ENCODE results near the gene ABR.
"Not testable (repeated sequence)": the region's sequence is repeated elsewhere in the genome, so short reads cannot be mapped to it uniquely, and the experiment has no call there.

Gene ABR

DNA sequence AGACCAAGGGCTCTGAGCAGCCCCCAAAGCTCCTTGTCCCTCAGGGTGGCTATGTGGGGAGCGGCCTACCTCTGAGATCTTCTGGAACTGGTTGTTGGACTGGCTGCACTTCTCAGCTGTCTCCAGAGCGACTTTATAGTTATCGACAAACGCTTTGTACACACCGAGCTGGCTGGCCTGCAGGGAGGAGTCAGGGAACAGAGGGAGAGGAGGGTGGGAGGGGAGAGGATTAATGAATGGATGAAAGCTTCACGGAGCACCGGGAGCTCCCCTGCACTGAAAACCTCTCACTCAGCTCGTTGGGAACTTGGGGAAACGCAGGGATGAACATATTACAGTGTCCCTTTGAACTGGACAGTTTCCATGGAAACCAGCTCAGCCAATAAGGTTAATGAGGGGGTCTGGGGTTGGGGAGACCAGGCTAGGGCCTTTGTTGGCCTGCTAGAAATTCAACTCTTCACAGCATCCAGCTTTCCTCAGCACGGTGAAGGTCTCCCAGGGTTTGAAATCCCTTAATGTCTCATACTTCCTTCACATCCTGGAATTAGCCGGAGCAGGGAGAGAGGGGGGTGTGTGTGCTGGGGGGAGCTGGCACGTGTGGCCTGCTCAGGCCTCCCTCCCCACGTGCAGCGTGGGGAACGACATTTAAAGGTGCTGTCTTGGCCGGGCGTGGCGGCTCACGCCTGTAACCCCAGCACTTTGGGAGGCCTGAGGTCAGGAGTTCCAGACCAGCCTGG is 96.2 kb downstream of the ABR start:
- ATAC-seq (ENCODE audit: low read depth) (no peak), DNase-seq (ENCODE audit: low spot score in 2 of 2) (no peak)
- H3K27me3 Mint-ChIP-seq: no peaks in the 10 kb centered on the region
- H3K27ac Mint-ChIP-seq: no peak overlapping the region
- peaks cover 6% of the 10 kb centered on the region for H3K36me3 Mint-ChIP-seq
- H3K4me3 Mint-ChIP-seq: no peak overlapping the region
- H3K4me1 Mint-ChIP-seq: no peaks in the 10 kb centered on the region
- H3K9me3 Mint-ChIP-seq: no peaks in the 10 kb centered on the region

DNA sequence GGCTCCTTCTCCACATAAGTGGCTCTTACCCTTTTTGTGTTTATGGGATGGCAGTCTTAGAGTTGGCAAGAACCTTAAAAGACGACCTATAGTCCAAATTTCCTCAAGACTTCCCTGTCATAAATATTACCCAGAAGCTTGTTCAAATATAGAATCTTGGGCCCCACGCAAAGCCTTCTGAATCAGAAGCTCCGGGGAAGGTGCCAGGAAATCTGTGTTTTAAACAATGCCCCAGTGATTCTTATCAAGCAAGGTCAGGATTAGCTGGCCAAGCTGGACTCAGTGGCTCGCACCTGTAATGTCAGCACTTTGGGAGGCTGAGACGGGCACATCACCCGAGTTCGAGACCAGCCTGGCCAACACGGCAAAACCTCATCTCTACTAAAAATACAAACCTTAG is 97.2 kb downstream of the ABR start:
- ATAC-seq (ENCODE audit: low read depth): no peak
- peaks cover 12% of the 10 kb centered on the region for H3K36me3 Mint-ChIP-seq
- no peaks in the 10 kb centered on the region for H3K9me3 Mint-ChIP-seq
- H3K4me3 Mint-ChIP-seq: no peak overlapping the region
- H3K27me3 Mint-ChIP-seq: no peaks in the 10 kb centered on the region
- H3K27ac Mint-ChIP-seq: no peak overlapping the region
- H3K4me1 Mint-ChIP-seq: no peaks in the 10 kb centered on the region
- no peak for DNase-seq (ENCODE audit: low spot score in 2 of 2)

DNA sequence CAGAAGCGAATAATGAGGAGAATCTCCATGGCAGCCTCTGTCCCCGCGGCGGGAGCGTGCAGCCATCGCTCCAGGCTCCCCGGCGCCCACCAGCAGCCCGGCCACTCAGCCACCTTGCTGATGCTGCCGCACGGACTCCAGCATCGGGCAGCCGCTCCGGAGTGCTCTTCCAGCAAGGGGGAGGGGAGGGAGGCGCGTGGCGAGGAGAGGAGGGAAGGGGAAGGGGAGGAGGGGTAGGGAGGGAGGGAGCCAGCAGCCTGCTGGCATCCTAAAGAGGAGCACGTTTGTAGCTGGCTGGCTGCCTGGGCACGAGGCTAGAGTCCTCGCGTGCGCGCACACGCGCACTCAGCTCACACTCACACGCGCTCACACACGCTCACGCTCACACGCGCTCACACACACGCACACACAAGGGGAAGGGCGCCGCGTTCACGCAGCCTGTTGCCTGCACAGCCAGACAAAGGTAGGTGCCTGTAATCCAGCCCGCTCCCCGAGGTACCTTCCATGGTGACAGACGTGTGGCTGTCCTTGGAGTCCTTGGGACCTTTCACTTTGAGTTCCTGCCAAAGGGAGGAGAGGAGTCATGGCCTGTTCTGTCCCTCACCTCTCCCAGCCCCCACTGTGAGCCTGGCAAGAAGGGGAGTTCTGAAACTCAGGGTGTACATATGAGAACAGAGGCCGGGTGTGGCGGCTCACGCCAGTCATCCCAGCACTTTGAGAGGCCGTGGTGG is 100.8 kb downstream of the ABR start:
- H3K27me3 Mint-ChIP-seq: no peaks in the 10 kb centered on the region
- ATAC-seq (ENCODE audit: low read depth) (no peak), DNase-seq (ENCODE audit: low spot score in 2 of 2) (no peak)
- peaks cover 10% of the 10 kb centered on the region for H3K36me3 Mint-ChIP-seq
- H3K9me3 Mint-ChIP-seq: no peaks in the 10 kb centered on the region
- no peak overlapping the region for H3K27ac Mint-ChIP-seq
- H3K4me1 Mint-ChIP-seq: no peaks in the 10 kb centered on the region
- H3K4me3 Mint-ChIP-seq: no peak overlapping the region

DNA sequence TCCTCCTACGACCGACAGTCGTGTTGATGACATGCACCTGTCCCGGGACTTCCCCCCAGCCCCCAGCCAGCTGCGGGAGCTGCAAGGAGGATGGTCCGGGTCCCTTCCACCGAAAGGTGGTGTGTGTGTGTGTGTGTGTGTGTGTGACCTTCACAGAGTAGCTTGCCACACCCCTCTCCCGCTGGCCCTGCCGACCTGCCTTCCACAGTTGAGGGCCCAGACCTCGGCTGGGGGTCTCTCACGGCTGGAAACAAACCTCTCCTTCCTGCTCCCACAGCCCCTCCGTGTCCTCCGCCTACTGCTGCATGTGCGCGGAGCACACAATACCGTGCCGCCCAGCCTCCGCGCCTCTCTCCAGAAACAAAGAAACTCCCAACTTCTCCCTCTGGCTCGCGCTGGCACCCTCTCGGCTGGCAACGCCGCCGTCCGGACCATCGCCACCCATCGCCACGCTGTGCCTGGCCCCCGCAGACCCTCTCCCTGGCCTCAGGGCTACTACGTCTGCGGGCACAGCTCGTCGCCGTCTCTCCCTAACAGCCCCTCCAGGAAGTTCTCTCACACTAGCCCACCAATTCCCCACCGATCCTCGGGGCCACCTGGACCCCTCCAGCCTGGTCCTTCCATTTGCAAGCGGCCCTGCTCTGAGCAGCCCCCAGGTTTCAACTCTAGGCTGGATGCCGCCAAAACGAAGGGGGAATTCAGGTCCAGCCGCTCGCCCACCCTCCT is 101.6 kb downstream of the ABR start:
- peaks cover 10% of the 10 kb centered on the region for H3K36me3 Mint-ChIP-seq
- no peak overlapping the region for H3K4me3 Mint-ChIP-seq
- H3K9me3 Mint-ChIP-seq: no peaks in the 10 kb centered on the region
- H3K27me3 Mint-ChIP-seq: no peaks in the 10 kb centered on the region
- no peak for DNase-seq (ENCODE audit: low spot score in 2 of 2)
- no peak for ATAC-seq (ENCODE audit: low read depth)
- no peak overlapping the region for H3K27ac Mint-ChIP-seq
- H3K4me1 Mint-ChIP-seq: no peaks in the 10 kb centered on the region

DNA sequence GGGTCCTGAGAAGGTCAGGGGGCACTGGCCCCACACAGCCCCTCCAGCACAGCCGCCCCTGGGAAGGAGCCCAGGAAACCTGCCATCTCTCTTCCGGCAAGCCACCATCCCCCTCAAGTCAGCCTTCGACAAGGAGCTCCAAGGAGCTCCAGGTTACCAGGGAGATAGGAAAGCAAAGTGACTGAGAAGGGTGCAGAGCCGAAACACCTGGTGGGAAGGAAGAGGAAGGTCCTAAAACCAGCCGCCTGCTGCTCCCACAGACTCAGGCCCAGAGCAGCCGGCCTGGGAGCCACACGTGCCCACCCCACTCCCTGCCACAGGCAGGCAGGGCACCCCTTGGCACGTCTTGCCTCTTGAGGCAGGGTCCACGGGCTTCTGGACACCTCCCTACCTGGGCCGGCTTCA is 102.2 kb downstream of the ABR start:
- ATAC-seq (ENCODE audit: low read depth): no peak
- Mint-ChIP-seq H3K9me3 (no peaks in the 10 kb centered on the region), H3K27me3 (no peaks in the 10 kb centered on the region), H3K36me3 (peaks cover 12% of the 10 kb centered on the region), H3K4me1 (no peaks in the 10 kb centered on the region), H3K4me3 (no peak overlapping the region), H3K27ac (no peak overlapping the region)
- no peak for DNase-seq (ENCODE audit: low spot score in 2 of 2)

DNA sequence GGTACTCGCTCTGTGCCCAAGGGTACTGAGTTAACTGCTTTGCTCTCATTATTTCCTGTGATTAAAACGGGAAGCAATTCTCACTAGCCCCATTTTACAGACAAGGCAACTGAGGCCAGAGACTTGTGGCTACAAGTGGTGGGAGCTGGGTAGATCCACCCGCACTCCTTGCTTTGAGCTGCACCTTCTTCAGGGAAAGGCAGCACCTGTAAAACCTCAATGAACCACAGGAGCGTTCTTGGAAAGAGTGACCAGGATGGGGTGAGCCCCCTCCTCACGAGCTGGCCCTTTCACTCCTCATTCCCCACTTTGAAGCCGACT is 102.8 kb downstream of the ABR start:
- Mint-ChIP-seq H3K4me3 (no peak overlapping the region), H3K9me3 (no peaks in the 10 kb centered on the region), H3K4me1 (no peaks in the 10 kb centered on the region), H3K27ac (no peak overlapping the region), H3K36me3 (peaks cover 14% of the 10 kb centered on the region), H3K27me3 (no peaks in the 10 kb centered on the region)
- no peak for DNase-seq (ENCODE audit: low spot score in 2 of 2)
- no peak for ATAC-seq (ENCODE audit: low read depth)

DNA sequence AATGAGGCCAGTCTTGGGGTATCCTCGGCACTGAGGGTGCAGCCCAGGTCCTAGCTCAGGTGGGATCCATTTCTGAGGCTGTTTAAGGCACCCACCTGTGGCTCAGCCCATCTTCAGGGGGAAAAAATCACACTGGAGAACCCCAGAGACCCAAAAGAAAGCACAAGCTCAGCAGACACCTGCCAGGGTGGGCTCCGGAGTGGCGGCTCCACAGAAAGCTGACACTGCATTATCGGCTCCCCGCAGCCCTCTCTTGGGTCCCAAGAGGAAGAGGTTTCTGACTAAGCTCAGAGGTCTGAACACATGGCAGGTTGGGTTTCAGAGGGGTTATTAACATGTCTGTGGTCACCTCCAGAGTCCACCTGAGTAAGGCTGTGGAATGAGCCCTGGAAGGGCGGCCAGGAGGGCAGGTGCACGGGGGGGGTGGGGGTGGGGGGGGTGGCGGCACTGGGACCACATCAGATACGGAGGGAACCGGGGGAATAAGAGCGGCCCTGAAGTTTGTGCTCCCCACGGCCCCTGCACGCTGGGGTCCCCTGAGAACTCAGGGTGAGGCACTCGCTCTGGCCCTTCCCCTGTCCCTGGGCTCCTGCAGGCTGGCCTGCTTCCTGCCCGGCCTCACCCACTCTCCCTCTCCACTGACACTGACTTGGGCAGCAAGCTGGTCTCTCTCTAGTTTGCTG is 103.3 kb downstream of the ABR start:
- H3K27me3 Mint-ChIP-seq: no peaks in the 10 kb centered on the region
- DNase-seq (ENCODE audit: low spot score in 2 of 2) (no peak), ATAC-seq (ENCODE audit: low read depth) (no peak)
- H3K36me3 Mint-ChIP-seq: peaks cover 14% of the 10 kb centered on the region
- H3K4me1 Mint-ChIP-seq: no peaks in the 10 kb centered on the region
- no peak overlapping the region for H3K4me3 Mint-ChIP-seq
- H3K27ac Mint-ChIP-seq: no peak overlapping the region
- H3K9me3 Mint-ChIP-seq: no peaks in the 10 kb centered on the region

DNA sequence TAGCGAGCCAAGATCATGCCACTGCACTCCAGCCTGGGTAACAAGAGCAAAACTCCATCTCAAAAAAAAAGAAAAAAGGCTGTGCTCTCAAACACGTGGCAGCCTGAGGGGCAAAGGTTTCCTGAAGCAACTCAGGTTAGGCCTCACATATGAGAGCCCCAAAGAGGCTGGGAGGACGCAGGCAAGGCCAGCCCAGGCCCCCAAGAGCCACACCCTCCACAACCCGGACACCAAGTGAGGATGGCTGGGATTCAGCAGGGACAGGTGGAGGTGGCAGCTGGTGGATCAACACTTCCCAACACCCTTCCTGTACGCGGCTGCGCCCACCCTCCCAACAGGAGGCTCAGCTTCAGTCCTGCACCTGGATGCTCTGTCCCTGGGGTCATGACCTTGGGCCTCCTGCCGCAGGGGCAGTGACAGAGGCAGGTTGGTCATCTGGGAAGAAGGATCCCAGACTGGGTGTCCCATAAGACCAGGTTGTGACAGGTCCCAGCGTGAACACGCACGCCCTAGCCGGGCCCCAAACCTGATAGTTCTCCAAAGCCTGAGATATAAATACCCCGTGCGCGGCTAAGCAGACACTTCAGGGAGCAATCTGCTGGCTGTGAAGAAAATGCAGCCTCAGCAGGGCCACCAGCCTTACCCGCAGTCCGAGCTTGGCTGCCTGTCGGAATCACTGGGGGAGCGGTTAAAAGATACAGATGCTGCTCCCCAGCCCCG is 104.7 kb downstream of the ABR start:
- no peak overlapping the region for H3K27ac Mint-ChIP-seq
- ATAC-seq (ENCODE audit: low read depth) (no peak), DNase-seq (ENCODE audit: low spot score in 2 of 2) (no peak)
- no peaks in the 10 kb centered on the region for H3K4me1 Mint-ChIP-seq
- H3K4me3 Mint-ChIP-seq: no peak overlapping the region
- no peaks in the 10 kb centered on the region for H3K9me3 Mint-ChIP-seq
- H3K36me3 Mint-ChIP-seq: peaks cover 11% of the 10 kb centered on the region
- H3K27me3 Mint-ChIP-seq: no peaks in the 10 kb centered on the region

DNA sequence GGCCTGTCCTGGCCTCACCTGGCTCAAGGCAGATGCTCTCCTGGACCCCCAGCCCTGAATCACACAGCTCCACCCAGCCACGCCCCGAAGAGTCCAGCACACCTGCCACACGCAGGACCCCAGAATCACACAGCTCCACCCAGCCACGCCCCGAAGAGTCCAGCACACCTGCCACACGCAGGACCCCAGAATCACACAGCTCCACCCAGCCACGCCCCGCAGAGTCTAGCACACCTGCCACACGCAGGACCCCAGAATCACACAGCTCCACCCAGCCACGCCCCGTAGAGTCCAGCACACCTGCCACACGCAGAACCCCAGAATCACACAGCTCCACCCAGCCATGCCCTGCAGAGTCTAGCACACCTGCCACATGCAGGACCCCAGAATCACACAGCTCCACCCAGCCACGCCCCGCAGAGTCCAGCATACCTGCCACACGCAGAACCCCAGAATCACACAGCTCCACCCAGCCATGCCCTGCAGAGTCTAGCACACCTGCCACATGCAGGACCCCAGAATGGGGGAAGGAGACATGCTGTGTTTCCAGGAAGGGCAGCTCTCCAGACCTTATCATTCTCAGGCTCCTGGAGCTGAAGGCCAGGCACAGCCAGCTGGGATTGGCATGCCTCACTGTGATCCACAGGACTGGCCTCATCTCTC is 105.7 kb downstream of the ABR start:
- peaks cover 12% of the 10 kb centered on the region for H3K36me3 Mint-ChIP-seq
- not testable (repeated sequence) for H3K27ac Mint-ChIP-seq

DNA sequence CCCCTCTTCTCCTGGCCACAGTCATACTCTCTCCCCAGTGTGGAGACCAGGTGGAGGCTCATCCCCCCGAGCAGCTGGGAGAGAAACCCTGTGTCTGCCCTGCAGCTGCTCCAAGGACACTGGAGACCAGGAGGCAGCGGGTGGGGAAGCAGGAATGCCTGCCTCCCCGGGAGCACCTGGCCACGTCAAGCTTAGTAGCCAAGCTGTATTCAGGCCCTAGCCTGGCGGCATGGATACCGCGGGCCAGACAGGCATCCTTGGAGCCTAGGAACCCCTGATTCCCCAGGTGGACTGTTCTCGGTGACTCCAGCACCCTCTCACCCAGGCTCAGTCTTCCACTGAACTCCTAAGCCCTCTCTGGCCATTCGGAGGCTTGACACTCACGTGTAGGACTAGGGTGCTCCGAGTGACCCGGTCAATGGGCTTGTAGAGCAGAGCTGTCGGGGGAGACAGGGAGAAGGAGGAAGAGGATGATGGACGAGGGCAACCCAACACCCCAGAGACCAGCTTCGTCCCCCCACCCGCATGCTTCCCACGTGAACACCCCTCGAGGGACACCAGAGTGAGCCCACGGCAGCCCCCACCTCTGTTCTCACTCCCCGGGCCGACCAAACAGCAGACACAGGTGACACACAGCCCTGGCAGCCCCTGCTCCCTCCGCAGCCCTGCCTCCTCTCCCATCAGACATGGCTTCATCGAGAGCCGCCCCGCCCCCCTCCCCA is 106.4 kb downstream of the ABR start:
- no peak overlapping the region for H3K4me3 Mint-ChIP-seq
- H3K36me3 Mint-ChIP-seq: peaks cover 14% of the 10 kb centered on the region
- H3K4me1 Mint-ChIP-seq: no peaks in the 10 kb centered on the region

More for the DNA sequence above, 105.7 kb downstream of the ABR start:
- not testable (repeated sequence) for DNase-seq (ENCODE audit: low spot score in 2 of 2); H3K27me3 Mint-ChIP-seq; ATAC-seq (ENCODE audit: low read depth); H3K4me1 Mint-ChIP-seq; H3K9me3 Mint-ChIP-seq; H3K4me3 Mint-ChIP-seq

DNA sequence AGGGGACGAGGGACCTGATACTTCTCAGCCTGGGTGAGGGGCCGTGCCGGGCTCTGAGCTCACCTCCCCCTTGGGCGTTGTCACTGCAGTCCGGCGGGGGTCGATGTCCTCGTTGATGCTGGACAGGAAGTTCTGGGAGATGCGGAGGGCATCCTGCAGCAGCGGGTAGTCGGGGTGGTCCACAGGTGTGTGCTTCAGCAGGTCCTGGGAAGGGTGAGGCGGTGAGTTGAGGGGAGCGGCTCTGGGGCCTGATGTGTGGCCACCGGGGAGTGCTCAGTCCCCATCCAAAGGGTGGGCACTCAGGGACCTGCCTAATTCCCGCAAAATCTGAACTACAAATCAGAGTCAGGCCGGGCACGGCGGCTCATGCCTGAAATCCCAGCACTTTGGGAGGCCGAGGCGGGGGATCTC is 107.2 kb downstream of the ABR start:
- Mint-ChIP-seq H3K27me3 (no peaks in the 10 kb centered on the region), H3K36me3 (peaks cover 13% of the 10 kb centered on the region), H3K4me3 (no peak overlapping the region), H3K27ac (no peak overlapping the region), H3K4me1 (no peaks in the 10 kb centered on the region), H3K9me3 (no peaks in the 10 kb centered on the region)
- ATAC-seq (ENCODE audit: low read depth) (no peak), DNase-seq (ENCODE audit: low spot score in 2 of 2) (no peak)

More for the DNA sequence above, 106.4 kb downstream of the ABR start:
- no peak for DNase-seq (ENCODE audit: low spot score in 2 of 2)
- Mint-ChIP-seq H3K27me3 (no peaks in the 10 kb centered on the region), H3K27ac (no peak overlapping the region), H3K9me3 (no peaks in the 10 kb centered on the region)
- no peak for ATAC-seq (ENCODE audit: low read depth)

DNA sequence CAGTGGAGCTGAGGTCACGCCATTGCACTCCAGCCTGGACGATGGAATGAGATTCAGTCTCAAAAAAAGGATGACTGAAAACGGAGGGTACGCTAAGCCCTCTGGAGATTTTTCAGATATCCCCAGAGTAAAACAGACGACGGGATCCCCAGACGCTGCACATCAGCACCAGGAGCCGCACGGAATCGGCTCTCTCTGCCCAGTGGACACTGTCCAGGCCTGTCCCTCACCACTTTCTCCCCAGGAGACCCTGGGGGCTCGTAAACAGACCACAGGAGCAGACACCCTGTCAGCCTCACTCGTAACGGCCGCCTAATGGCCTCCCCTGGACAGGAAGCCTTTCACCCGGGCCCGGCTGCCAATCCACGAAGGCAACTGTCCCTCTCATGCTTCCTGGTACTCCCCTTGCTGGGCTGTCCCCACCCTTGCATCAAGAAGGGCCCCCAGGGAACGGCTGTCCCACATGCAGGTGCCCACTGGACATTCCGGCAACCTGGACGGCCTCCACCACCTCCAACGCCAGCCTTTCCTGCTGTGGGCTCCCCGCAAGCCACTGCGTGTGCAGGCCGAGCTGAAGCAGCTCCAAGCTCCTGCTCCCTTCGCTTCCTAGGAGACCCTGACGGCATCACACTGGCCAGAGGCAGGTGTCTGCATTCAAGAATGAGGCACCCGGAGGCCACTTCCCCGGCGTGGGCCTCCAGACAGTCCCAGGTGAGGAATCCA is 108.5 kb downstream of the ABR start:
- Mint-ChIP-seq H3K27ac (no peak overlapping the region), H3K36me3 (peaks cover 21% of the 10 kb centered on the region), H3K9me3 (peaks cover 2% of the 10 kb centered on the region), H3K27me3 (no peaks in the 10 kb centered on the region), H3K4me1 (no peaks in the 10 kb centered on the region), H3K4me3 (no peak overlapping the region)
- DNase-seq (ENCODE audit: low spot score in 2 of 2): no peak
- ATAC-seq (ENCODE audit: low read depth): no peak
